Stomach smooth muscle (tissue), 2 donors: ENCODE measurements around the gene RASSF8.

Source experiments
- H3K27ac ChIP-seq: one replicate; pipeline ENCODE4 v1.7.0; 2013; ENCODE audit warnings: mild to moderate bottlenecking, low read length, inconsistent platforms
- H3K27me3 ChIP-seq, 2 donors: one replicate each; pipeline ENCODE4 v1.7.0; 2013; ENCODE audit warnings: low read length in 2 of 2; ENCODE audit not compliant: insufficient read depth in 2 of 2, control insufficient read depth in 1 of 2
- H3K36me3 ChIP-seq, 2 donors: one replicate each; pipeline ENCODE4 v1.7.0; 2013; ENCODE audit warnings: low read length in 2 of 2; ENCODE audit not compliant: control insufficient read depth in 2 of 2, insufficient read depth in 2 of 2
- H3K4me1 ChIP-seq: one replicate; pipeline ENCODE4 v1.7.0; 2013; ENCODE audit warnings: low read length; ENCODE audit not compliant: control insufficient read depth, insufficient read depth
- H3K4me3 ChIP-seq, 2 donors: one replicate each; pipeline ENCODE4 v1.7.0; 2013; ENCODE audit warnings: low read length in 2 of 2
- H3K9ac ChIP-seq, 2 donors: one replicate each; pipeline ENCODE4 v1.7.0; 2013; ENCODE audit warnings: low read length in 2 of 2, mild to moderate bottlenecking in 1 of 2
- H3K9me3 ChIP-seq, 2 donors: one replicate each; pipeline ENCODE4 v1.7.0; 2013; ENCODE audit warnings: low read length in 2 of 2; ENCODE audit not compliant: control insufficient read depth in 2 of 2
- donor health status: healthy.
- donor health status: Pancreatic carcinoma.

The RASSF8 gene

GRCh38 chr12:26125400-26126339 is 167.2 kb downstream of the RASSF8 start:
- Histone ChIP-seq H3K27ac (peak overlapping the region; percentile 98), H3K4me1 (peaks cover 34% of the 10 kb centered on the region), H3K9me3 (no peaks in the 10 kb centered on the region), H3K4me3 (peak overlapping the region; percentile 89 to 92), H3K27me3 (no peaks in the 10 kb centered on the region), H3K9ac (peak overlapping the region; percentile 87 to 93), H3K36me3 (no peaks in the 10 kb centered on the region)

- peak overlapping the region; percentile 87 to 93 for H3K9ac ChIP-seq
- H3K27ac ChIP-seq = peak overlapping the region; percentile 98
- no peaks in the 10 kb centered on the region for H3K27me3 ChIP-seq
- peaks cover 31% of the 10 kb centered on the region for H3K4me1 ChIP-seq
- peak overlapping the region; percentile 89 to 92 for H3K4me3 ChIP-seq
- H3K36me3 ChIP-seq = no peaks in the 10 kb centered on the region
- H3K9me3 ChIP-seq = no peaks in the 10 kb centered on the region
Observed at GRCh38 chr12:26126340-26127284, 168.1 kb downstream of the RASSF8 start.

- Histone ChIP-seq H3K4me1 (peaks cover 28% of the 10 kb centered on the region), H3K9ac (no peak overlapping the region), H3K27me3 (no peaks in the 10 kb centered on the region), H3K36me3 (no peaks in the 10 kb centered on the region), H3K9me3 (no peaks in the 10 kb centered on the region), H3K27ac (peak overlapping the region; percentile 98), H3K4me3 (no peak overlapping the region)
Observed at GRCh38 chr12:26127404-26127803, 168.9 kb downstream of the RASSF8 start.

DNA sequence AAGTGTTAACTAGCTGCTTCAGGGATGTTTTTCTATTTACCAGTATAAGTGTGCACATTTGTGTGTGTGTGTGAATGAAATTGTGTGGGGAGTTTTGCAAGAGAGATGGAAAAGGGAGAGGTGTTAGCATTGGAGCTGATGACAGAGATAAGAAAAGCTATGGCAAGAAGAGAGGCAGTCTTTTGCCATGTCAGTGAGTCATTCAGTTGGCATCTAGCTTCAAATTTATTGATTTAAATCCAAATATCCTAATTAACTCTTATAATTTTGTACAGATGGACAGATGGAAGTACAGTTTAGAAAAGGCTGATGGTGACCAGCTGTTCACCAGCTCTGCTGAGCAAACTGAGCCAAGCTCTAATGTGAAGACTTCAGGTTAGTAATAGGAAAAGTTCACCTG is 169.7 kb downstream of the RASSF8 start:
- Histone ChIP-seq H3K9me3 (no peaks in the 10 kb centered on the region), H3K9ac (no peak overlapping the region), H3K27me3 (no peaks in the 10 kb centered on the region), H3K4me3 (no peak overlapping the region), H3K36me3 (no peaks in the 10 kb centered on the region), H3K4me1 (peaks cover 21% of the 10 kb centered on the region), H3K27ac (no peak overlapping the region)
